MCF 10A (cell line): ENCODE data around the gene OAF. TPM values are rescaled to one million over a fixed set of nuclear protein-coding genes. Genes with fewer than 3 reads are reported as not detected.

Source experiments
- BruUV-seq: library from RNA; stranded (reverse); fragments of 400-500 nt; replicated peaks from 2 replicates; lab custom pipeline; 2021; lab: Mats Ljungman, UMichigan
- CTCF ChIA-PET: fragments of 300-600 bp; sonication (Branson Sonifier 250); formaldehyde crosslinking; extraction: SDS; loops from one replicate; lab custom pipeline; 2021; ENCODE audit warnings: antibody characterized with exemption, inconsistent platforms; lab: Yijun Ruan, JAX
- POLR2A ChIA-PET: fragments of 300-600, 350-650 bp; sonication (Branson Sonifier 250); formaldehyde crosslinking; extraction: SDS; loops from one replicate; lab custom pipeline; 2020; ENCODE audit warnings: antibody characterized with exemption, inconsistent platforms; lab: Yijun Ruan, JAX
- DNase-seq: peaks from one replicate; pipeline ENCODE4 v3.0.0-alpha.2; 2018; ENCODE audit not compliant: unreplicated experiment
- H3K27ac Mint-ChIP-seq: one replicate; pipeline ENCODE4 v1.8.0; 2022; ENCODE audit warnings: mild to moderate bottlenecking, low read depth, mixed read lengths; ENCODE audit not compliant: unreplicated experiment
- H3K27me3 Mint-ChIP-seq: one replicate; pipeline ENCODE4 v1.8.0; 2022; ENCODE audit warnings: mixed read lengths; ENCODE audit not compliant: insufficient read depth, unreplicated experiment
- H3K36me3 Mint-ChIP-seq: one replicate; pipeline ENCODE4 v1.8.0; 2022; ENCODE audit warnings: mild to moderate bottlenecking, moderate library complexity, mixed read lengths; ENCODE audit not compliant: insufficient read depth, unreplicated experiment
- H3K4me1 Mint-ChIP-seq: one replicate; pipeline ENCODE4 v1.8.0; 2022; ENCODE audit warnings: mixed read lengths; ENCODE audit not compliant: insufficient read depth, unreplicated experiment
- H3K4me3 Mint-ChIP-seq: one replicate; pipeline ENCODE4 v1.8.0; 2022; ENCODE audit warnings: mild to moderate bottlenecking, moderate library complexity, mixed read lengths; ENCODE audit not compliant: unreplicated experiment
- H3K9me3 Mint-ChIP-seq: one replicate; pipeline ENCODE4 v1.8.0; 2022; ENCODE audit warnings: mixed read lengths; ENCODE audit not compliant: unreplicated experiment
- CTCF ChIP-seq: fragments of 200-600 bp; IDR thresholded peaks from one replicate; pipeline ENCODE4 v1.8.0; 2022; ENCODE audit warnings: antibody characterized with exemption, mild to moderate bottlenecking; ENCODE audit not compliant: unreplicated experiment
- intact Hi-C: fragments of 100-400 bp; cut with micrococcal nuclease; formaldehyde crosslinking; loops from 2 replicates; pipeline ENCODE4 v1.14.1; 2022
- total RNA-seq: library from RNA; stranded (reverse); gene quantifications from 2 replicates; pipeline ENCODE4 v1.2.3, GENCODE V29; 2022

Gene OAF
- total RNA-seq, 1 experiment from 2014 or later = 21.6 TPM

GRCh38 chr11:120181376-120181975, 29.4 kb upstream of the OAF start:
- Mint-ChIP-seq H3K27me3 (peaks cover 8% of the 10 kb centered on the region), H3K9me3 (no peaks in the 10 kb centered on the region), H3K4me3 (no peak overlapping the region), H3K36me3 (no peaks in the 10 kb centered on the region), H3K4me1 (peaks cover 8% of the 10 kb centered on the region), H3K27ac (no peak overlapping the region)
- no TSS peak for BruUV-seq
- no peak for TF ChIP-seq CTCF
- ChIA-PET CTCF (interaction anchor here (0.6 to 1.4 kb wide), 7 partner anchors 12 to 66 kb away, joined by 3 to 7 read pairs (median 4); no protein-coding TSS in a partner anchor), POLR2A (interaction anchor here (0.9 kb wide), 1 partner anchor 27 kb away, joined by 3 read pairs; no protein-coding TSS in a partner anchor)
- no peak for DNase-seq
- intact Hi-C loops = no loop called here

- Mint-ChIP-seq H3K4me3 (no peak overlapping the region), H3K4me1 (peaks cover 16% of the 10 kb centered on the region), H3K27me3 (no peaks in the 10 kb centered on the region), H3K36me3 (no peaks in the 10 kb centered on the region), H3K27ac (no peak overlapping the region), H3K9me3 (no peaks in the 10 kb centered on the region)
- intact Hi-C loops = no loop called here
- BruUV-seq = no TSS peak
- CTCF ChIA-PET = interaction anchor here (0.7 to 1.1 kb wide), 3 partner anchors 12 to 65 kb away, joined by 3 to 5 read pairs (median 3); no protein-coding TSS in a partner anchor
- no peak for DNase-seq
- no peak for TF ChIP-seq CTCF
- POLR2A ChIA-PET = no interaction called here
Measured at GRCh38 chr11:120182372-120182771, 28.5 kb upstream of the OAF start.

GRCh38 chr11:120182790-120183491, 27.9 kb upstream of the OAF start:
- peak; percentile 40 for TF ChIP-seq CTCF
- no TSS peak for BruUV-seq
- H3K36me3 Mint-ChIP-seq = no peaks in the 10 kb centered on the region
- no peaks in the 10 kb centered on the region for H3K9me3 Mint-ChIP-seq
- peak; percentile 64 for DNase-seq
- no peak overlapping the region for H3K4me3 Mint-ChIP-seq
- CTCF ChIA-PET = interaction anchor here (0.7 to 1.0 kb wide), 3 partner anchors 13 to 521 kb away, joined by 3 to 5 read pairs (median 3); no protein-coding TSS in a partner anchor
- H3K27ac Mint-ChIP-seq = no peak overlapping the region
- no peaks in the 10 kb centered on the region for H3K27me3 Mint-ChIP-seq
- H3K4me1 Mint-ChIP-seq = peaks cover 16% of the 10 kb centered on the region
- intact Hi-C loops = no loop called here
- POLR2A ChIA-PET = no interaction called here

GRCh38 chr11:120183701-120184141, 27.1 kb upstream of the OAF start:
- no peak for DNase-seq
- BruUV-seq = no TSS peak
- TF ChIP-seq CTCF = no peak
- no peaks in the 10 kb centered on the region for H3K27me3 Mint-ChIP-seq
- H3K27ac Mint-ChIP-seq = no peak overlapping the region
- CTCF ChIA-PET = interaction anchor here (0.6 to 1.0 kb wide), 4 partner anchors 35 to 522 kb away, joined by 3 read pairs; no protein-coding TSS in a partner anchor
- POLR2A ChIA-PET = no interaction called here
- H3K9me3 Mint-ChIP-seq = no peaks in the 10 kb centered on the region
- H3K4me3 Mint-ChIP-seq = no peak overlapping the region
- no peaks in the 10 kb centered on the region for H3K36me3 Mint-ChIP-seq
- H3K4me1 Mint-ChIP-seq = peaks cover 16% of the 10 kb centered on the region
- intact Hi-C loops = no loop called here
